HG03103 (cell line): Measurements from ENCODE around the gene ANO8.
"Not testable (repeated sequence)": the region's sequence is repeated elsewhere in the genome, so short reads cannot be mapped to it uniquely, and the experiment has no call there.

ENCODE experiments used
- ATAC-seq: cut with Tn5 transposase; IDR thresholded peaks from one replicate; pipeline ENCODE4 v1.9.1; 2021; ENCODE audit warnings: low read depth; ENCODE audit not compliant: unreplicated experiment

ANO8 gene

GRCh38 chr19:17334414-17335409, at the start of gene ANO8:
TSS of gene ANO8 (minus strand) at chr19:17334855. CDS start at chr19:17334670, 185 bp downstream.
- no peak for ATAC-seq

- no peak for ATAC-seq
Measured at GRCh38 chr19:17380426-17381138, 45.9 kb upstream of the ANO8 start.

- no peak for ATAC-seq
Measured at GRCh38 chr19:17379221-17379631, 44.6 kb upstream of the ANO8 start.

- ATAC-seq, result no peak
Measured at GRCh38 chr19:17378271-17378670, 43.6 kb upstream of the ANO8 start.

GRCh38 chr19:17376935-17377600, 42.4 kb upstream of the ANO8 start, which contains the start of gene PLVAP:
TSS of gene PLVAP (minus strand) at chr19:17377342. CDS start at chr19:17377288, 54 bp downstream.
- ATAC-seq, result no peak

GRCh38 chr19:17370026-17370587, 35.5 kb upstream of the ANO8 start:
- ATAC-seq, result no peak

- no peak for ATAC-seq
Measured at GRCh38 chr19:17365361-17365760, 30.7 kb upstream of the ANO8 start.

- not testable (repeated sequence) for ATAC-seq
Measured at GRCh38 chr19:17363852-17364605, 29.4 kb upstream of the ANO8 start.

- no peak for ATAC-seq
Measured at GRCh38 chr19:17359905-17360800, 25.5 kb upstream of the ANO8 start.

- no peak for ATAC-seq
Measured at GRCh38 chr19:17358395-17358794, 23.7 kb upstream of the ANO8 start.

GRCh38 chr19:17357724-17358123, 23.1 kb upstream of the ANO8 start:
- ATAC-seq, result no peak

- no peak for ATAC-seq
Measured at GRCh38 chr19:17357078-17357666, 22.5 kb upstream of the ANO8 start.

GRCh38 chr19:17353386-17353785, 18.7 kb upstream of the ANO8 start:
- ATAC-seq, result no peak

GRCh38 chr19:17352608-17353280, 18.1 kb upstream of the ANO8 start:
- no peak for ATAC-seq

GRCh38 chr19:17351815-17352435, 17.3 kb upstream of the ANO8 start:
- ATAC-seq, result no peak

- ATAC-seq, result no peak
Measured at GRCh38 chr19:17348700-17349099, 14.0 kb upstream of the ANO8 start.

- no peak for ATAC-seq
Measured at GRCh38 chr19:17347877-17348276, 13.2 kb upstream of the ANO8 start.
